Psoas muscle (tissue), 8 donors: ENCODE results near the gene FAF1. TPM values are rescaled to one million over a fixed set of nuclear protein-coding genes. Genes with fewer than 3 reads are reported as not detected.
A peak's percentile ranks its signal among the peaks of the same experiment; 100 is the strongest.
"Not testable (repeated sequence)": the region's sequence is repeated elsewhere in the genome, so short reads cannot be mapped to it uniquely, and the experiment has no call there.

Experiments
- ATAC-seq, 4 donors: fragments of 200-7000 bp; cut with Tn5 transposase; one replicate each; pipeline ENCODE4 v1.9.1; 2020; ENCODE audit warnings: moderate library complexity in 3 of 4, mild to moderate bottlenecking in 2 of 4
- DNase-seq, 2 donors: peaks; one replicate each; pipeline ENCODE4 v3.0.0-alpha.2; 2020
- H3K27ac ChIP-seq: fragments of 200-600 bp; one replicate; pipeline ENCODE4 v1.8.0; 2022
- H3K27me3 ChIP-seq, 3 donors: fragments of 200-600 bp in 1 of 3; one replicate each; pipeline versions ENCODE4 v1.6.1 to v1.8.0; 2013 to 2022; ENCODE audit warnings: low read length in 2 of 3, mild to moderate bottlenecking in 2 of 3, moderate library complexity in 1 of 3; ENCODE audit not compliant: insufficient read depth in 3 of 3
- H3K36me3 ChIP-seq, 2 donors: fragments of 200-600 bp in 1 of 2; one replicate each; pipeline versions ENCODE4 v1.6.1 to v1.8.0; 2013 to 2022; ENCODE audit warnings: low read depth in 1 of 2, mild to moderate bottlenecking in 1 of 2, moderate library complexity in 1 of 2; ENCODE audit not compliant: insufficient read depth in 1 of 2
- H3K4me1 ChIP-seq: fragments of 200-600 bp; one replicate; pipeline ENCODE4 v1.8.0; 2022
- H3K4me3 ChIP-seq: fragments of 200-600 bp; one replicate; pipeline ENCODE4 v1.8.0; 2022; ENCODE audit warnings: mild to moderate bottlenecking
- H3K9me3 ChIP-seq: fragments of 200-600 bp; one replicate; pipeline ENCODE4 v1.8.0; 2022
- WGBS, 3 donors: extraction: QIAGEN DNeasy Blood & Tissue Kit; methylation state at CpG; one replicate each; pipeline versions ENCODE4 v1.1.6 to v1.1.7; 2013; 5-methylcytosine and 5-hydroxymethylcytosine counted together
- intact Hi-C, 2 donors: fragments of 100-400 bp; cut with DNase I; formaldehyde crosslinking; loops; one replicate each; pipeline versions ENCODE4 v1.11.0 to v1.14.2; 2022
- polyA plus RNA-seq, 3 donors: library from polyadenylated mRNA; stranded (reverse); fragments of 200-250 nt; gene quantifications; one replicate each; pipeline ENCODE4 v1.2.3, GENCODE V29; 2013
- total RNA-seq, 4 donors: library from RNA; stranded (reverse); fragmentation: NEBNext Ultra II Directional in 2 of 4; extraction: Animal tissue kit (Norgen Biotek cat#: 25700) in 2 of 4; gene quantifications; one replicate each; pipeline versions ENCODE4 v1.2.1 to v1.2.4, GENCODE V29; 2021 to 2023
- TF ChIP-seq, protein P1 (sequence below): fragments of 200-600 bp; IDR thresholded peaks from one replicate; pipeline ENCODE4 v1.8.0; 2022; ENCODE audit warnings: antibody characterized with exemption
- donor health status: healthy with polysubstance abuse.
- donor health status: DM: no; HTN: no; CAD: no; lungs with moderate emphysema.
- donor health status: Bipolar disorder and iron deficiency.
- donor health status: healthy.
- donor health status: DM: yes; HTN: yes; CAD: no.
- donor health status: DM: no; HTN: no; CAD: no.
- donor health status: DM: no; HTN: no; CAD: no.
- donor health status: DM: yes; HTN: yes; CAD: no.

FAF1 gene
- total and polyA plus RNA-seq, 7 donors: 67.8 to 128 (median 108) TPM

DNA sequence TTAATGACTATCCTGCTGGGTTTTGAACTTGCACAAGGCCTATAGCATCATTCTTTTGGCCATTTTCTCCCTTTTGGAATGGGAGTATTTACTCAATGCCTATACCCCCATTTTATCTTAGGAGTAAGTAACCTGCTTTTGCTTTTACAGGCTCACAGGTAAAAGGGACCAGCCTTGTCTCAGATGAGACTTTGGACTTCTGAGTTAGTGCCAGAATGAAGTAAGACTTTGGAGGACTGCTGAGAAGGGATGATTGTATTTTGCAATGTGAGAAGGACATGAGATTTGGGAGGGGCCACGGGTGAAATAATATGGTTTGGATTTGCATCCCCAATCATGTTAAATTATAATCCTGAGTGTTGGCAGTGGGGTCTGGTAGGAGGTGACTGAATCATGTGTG lies 212.7 kb downstream of the FAF1 start:
- no peaks in the 10 kb centered on the region for H3K4me1 ChIP-seq
- H3K4me3 ChIP-seq: no peak overlapping the region
- H3K27ac ChIP-seq: no peak overlapping the region
- 67 to 83% (median 79%) methylated on average over 1 of the region's 1 CpG for WGBS, 3 donors
- no peaks in the 10 kb centered on the region for H3K9me3 ChIP-seq
- intact Hi-C loops: no loop called here
- DNase-seq (no peak), ATAC-seq (no peak)
- TF ChIP-seq, protein P1, sequence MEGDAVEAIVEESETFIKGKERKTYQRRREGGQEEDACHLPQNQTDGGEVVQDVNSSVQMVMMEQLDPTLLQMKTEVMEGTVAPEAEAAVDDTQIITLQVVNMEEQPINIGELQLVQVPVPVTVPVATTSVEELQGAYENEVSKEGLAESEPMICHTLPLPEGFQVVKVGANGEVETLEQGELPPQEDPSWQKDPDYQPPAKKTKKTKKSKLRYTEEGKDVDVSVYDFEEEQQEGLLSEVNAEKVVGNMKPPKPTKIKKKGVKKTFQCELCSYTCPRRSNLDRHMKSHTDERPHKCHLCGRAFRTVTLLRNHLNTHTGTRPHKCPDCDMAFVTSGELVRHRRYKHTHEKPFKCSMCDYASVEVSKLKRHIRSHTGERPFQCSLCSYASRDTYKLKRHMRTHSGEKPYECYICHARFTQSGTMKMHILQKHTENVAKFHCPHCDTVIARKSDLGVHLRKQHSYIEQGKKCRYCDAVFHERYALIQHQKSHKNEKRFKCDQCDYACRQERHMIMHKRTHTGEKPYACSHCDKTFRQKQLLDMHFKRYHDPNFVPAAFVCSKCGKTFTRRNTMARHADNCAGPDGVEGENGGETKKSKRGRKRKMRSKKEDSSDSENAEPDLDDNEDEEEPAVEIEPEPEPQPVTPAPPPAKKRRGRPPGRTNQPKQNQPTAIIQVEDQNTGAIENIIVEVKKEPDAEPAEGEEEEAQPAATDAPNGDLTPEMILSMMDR: no peak
- no peaks in the 10 kb centered on the region for H3K27me3 ChIP-seq
- peaks cover 0 to 28% of the 10 kb centered on the region in 2 donors for H3K36me3 ChIP-seq

DNA sequence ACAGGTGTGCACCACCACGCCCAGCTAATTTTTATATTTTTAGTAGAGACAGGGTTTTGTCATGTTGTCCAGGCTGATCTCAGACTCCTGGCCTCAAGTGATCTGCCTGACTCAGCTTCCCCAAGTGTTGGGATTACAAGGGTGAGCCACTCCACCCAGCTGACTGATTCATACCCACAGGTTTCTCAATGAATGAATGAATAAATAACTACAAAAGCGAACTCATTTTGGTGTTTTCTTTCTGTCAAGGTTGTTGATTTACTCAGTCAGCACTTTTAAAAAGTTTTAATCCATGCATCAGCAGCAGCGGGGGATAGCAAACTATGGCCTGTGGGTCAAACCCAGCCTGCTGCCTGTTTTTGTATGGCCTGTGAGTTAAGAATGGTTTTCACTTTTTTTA lies 217.5 kb downstream of the FAF1 start:
- no peaks in the 10 kb centered on the region for H3K4me1 ChIP-seq
- 86 to 99% (median 98%) methylated on average over 3 of the region's 3 CpGs for WGBS, 3 donors
- peaks cover 0 to 39% of the 10 kb centered on the region in 2 donors for H3K36me3 ChIP-seq
- no peaks in the 10 kb centered on the region for H3K27me3 ChIP-seq
- no peaks in the 10 kb centered on the region for H3K9me3 ChIP-seq
- ATAC-seq (no peak), DNase-seq (no peak)
- H3K4me3 ChIP-seq: no peak overlapping the region
- TF ChIP-seq, protein P1: no peak
- intact Hi-C loops: no loop called here
- H3K27ac ChIP-seq: no peak overlapping the region

DNA sequence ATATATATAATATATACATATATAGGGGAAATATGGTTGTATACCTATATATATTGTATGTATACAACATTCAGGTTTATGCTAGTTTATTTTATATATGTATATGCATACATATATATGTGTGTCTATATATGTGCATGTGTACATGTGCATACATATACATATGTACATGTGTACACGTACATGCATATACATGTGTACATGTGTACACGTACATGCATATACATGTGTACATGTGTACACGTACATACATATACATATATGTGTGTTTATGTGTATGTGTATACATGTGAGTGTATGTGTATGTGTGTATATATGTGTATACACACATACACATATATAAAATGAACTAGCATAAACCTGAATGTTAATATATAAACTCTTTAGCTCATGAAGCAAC lies 220.9 kb downstream of the FAF1 start:
- no peaks in the 10 kb centered on the region for H3K4me1 ChIP-seq
- peaks cover 0 to 38% of the 10 kb centered on the region in 2 donors for H3K36me3 ChIP-seq
- WGBS, 3 donors: 81 to 94% (median 93%) methylated on average over 3 of the region's 3 CpGs
- no peak overlapping the region for H3K4me3 ChIP-seq
- no peak for DNase-seq
- no peak for ATAC-seq
- no peaks in the 10 kb centered on the region for H3K27me3 ChIP-seq
- TF ChIP-seq, protein P1: no peak
- intact Hi-C loops: no loop called here
- H3K9me3 ChIP-seq: no peaks in the 10 kb centered on the region
- no peak overlapping the region for H3K27ac ChIP-seq

DNA sequence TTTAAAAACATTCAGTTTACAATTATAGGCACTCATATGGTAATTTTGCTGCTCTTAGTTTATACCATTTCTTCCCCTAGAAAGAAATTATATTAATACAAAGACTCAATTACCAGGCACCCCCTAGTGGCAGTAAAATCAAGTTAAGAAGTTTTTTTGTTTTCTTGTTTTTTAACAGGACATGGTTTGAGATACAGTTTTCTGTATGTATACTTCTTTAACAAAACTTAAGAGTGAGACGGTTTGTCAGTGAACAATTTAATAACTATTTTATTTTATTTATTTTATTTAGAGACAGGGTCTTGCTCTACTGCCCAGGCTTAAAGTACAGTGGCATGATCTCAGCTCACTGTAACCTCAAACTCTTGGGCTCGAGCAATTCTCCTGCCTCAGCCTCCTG lies 224.6 kb downstream of the FAF1 start:
- 88 to 94% (median 91%) methylated on average over 2 of the region's 2 CpGs for WGBS, 3 donors
- ATAC-seq: no peak
- no peaks in the 10 kb centered on the region for H3K4me1 ChIP-seq
- intact Hi-C loops: no loop called here
- DNase-seq: no peak
- no peaks in the 10 kb centered on the region for H3K27me3 ChIP-seq
- TF ChIP-seq, protein P1: peak; percentile 33
- no peaks in the 10 kb centered on the region for H3K9me3 ChIP-seq
- H3K27ac ChIP-seq: no peak overlapping the region
- peaks cover 0 to 26% of the 10 kb centered on the region in 2 donors for H3K36me3 ChIP-seq
- no peak overlapping the region for H3K4me3 ChIP-seq

DNA sequence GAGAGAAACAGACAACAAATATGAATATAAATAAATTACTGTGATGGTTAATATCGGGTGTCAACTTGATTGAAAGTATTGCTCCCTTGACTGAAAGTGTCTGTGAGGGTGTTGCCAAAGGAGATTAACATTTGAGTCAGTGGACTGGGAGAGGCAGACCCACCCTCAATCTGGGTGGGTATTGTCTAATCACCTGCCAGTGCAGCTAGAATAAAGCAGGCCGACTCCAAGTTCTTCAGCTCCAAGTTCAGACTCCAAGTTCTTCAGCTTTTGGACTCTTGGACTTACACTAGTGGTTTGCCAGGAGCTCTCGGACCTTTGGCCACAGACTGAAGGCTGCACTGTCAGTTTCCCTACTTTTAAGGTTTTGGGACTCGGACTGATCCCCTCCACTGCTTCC lies 232.5 kb downstream of the FAF1 start:
- intact Hi-C loops, H3K27ac ChIP-seq, H3K4me3 ChIP-seq, H3K4me1 ChIP-seq, ATAC-seq, H3K27me3 ChIP-seq, H3K9me3 ChIP-seq, DNase-seq: not testable (repeated sequence)
- 91 to 96% (median 96%) methylated on average over 4 of the region's 4 CpGs for WGBS, 3 donors
- H3K36me3 ChIP-seq: peaks cover 0 to 16% of the 10 kb centered on the region in 2 donors
